HL-60/S4 treated with phorbol 12-myristate 13-acetate at 8.2 ng/mL for 4 days and 3 days (cell line): ENCODE data around the gene EPHA2.

ENCODE experiments used
- in situ Hi-C: fragments of 300-500 bp; cut with MboI; formaldehyde crosslinking; loops from 2 replicates; pipeline ENCODE4 v1.15.0; 2022; ENCODE audit warnings: low sequenced_read_pairs

Gene EPHA2

DNA sequence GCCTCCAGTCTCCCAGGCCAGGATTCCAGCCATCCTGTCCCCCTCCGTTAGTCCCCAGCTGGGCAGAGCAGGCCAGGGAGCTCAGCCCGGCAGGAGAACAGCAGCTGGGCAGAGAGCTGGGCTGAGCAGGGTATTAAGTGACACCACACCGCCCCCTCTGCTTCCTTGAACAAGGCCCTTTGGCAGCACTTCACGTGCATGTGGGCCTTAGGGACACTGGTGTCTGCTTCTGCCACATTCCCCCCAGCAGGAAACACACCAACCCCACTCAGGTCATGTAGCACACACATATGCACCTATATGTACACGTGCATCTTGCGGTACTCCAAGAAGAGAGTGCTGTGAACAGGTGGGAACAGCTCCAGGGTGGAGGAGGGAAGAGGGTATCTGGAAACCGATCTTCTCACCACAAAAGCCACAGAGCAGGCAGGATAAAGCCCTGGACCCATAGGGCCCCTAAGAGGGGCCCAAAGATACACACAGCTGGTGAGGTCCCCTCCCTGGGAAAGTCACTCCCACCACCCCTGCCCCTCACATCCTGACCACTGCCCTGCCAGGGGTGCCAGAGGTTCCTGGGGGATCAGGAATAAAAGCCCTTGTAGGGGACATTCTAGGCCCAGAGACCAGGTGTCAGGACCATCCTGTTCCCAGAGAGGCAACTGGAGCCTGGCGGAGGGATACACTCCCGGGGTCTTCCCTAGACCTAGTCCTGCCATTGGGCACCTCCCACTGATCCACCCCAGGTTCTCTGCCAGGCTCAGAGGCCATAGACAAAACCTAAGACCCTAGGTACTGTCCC lies 4.5 kb downstream of the EPHA2 start:
- in situ Hi-C loops, result no loop called here

DNA sequence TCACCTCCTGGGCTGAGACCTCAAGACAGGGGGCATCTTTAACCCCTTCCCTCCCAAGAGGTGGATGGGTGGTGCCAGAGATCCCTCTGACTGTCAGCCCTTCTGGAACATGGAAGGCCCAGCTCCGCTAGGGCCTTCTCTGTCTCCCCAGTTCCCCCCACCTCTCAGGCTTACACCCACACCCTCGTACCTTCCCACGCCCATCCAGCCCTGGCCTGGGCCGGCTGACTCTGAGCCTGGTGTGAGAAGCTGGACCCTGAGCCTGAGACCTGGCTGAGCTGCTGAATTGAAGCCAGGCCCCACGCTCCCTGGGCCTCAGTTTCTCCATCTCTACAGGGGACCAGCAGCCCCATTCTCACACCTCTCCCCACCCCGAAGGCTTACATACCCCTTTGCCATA lies 5.4 kb downstream of the EPHA2 start:
- in situ Hi-C loops, result no loop called here

DNA sequence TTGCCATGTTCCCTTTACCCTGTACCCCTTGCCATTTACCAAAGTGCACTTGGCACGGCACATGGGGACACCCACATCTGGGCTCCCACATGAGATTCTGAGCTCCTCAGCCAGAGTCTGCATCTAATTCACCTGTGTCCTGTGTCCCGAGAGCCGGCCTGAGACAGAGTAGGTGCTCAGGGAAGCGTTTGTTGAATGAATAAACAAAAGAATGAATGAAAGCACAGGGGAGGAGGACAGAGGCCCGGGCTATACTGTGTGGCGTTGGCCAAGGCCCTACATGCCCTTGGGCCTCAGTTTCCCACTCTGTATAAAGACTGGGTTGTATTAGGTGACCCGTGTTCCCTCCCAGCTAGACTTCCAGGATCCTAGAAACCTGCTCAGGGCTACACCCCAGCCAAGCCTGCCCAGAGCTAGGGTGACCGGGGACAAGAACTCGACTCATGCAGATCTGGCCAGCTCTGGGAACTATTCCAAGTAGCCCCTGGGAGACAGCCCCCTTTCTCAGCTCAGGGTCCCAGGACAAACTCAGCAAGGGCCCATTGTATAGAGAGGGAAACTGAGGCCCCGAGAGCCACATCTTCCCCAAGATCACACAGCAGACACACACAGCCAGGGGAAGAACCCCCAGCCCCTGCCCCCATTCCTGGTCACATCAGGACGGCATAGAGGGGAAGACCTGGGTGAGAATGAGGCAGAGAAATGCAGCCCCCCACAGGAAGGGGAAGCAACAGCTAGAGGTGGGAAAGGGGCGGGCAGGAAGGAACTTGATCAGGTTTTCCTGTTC lies 6.0 kb downstream of the EPHA2 start:
- in situ Hi-C loops, result no loop called here

DNA sequence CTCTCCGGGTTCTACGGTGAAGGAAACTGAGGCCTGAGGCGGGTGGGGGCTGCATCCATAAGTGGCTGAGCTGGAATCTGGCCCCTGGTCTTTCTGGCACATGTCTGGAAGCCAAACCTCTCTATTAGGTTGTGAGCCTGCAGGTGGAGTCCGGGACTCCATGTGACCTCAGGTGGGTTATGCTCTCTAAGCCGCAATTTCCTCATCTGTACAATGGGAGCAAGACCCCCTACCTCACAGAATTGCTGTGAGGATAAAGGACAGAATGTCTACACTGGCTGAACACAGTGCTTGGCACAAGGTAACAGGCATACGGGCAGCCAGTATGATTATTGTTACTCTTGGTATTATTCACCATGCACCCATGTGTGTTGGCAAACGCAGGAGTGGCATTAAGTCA lies 6.7 kb downstream of the EPHA2 start:
- in situ Hi-C loops, result no loop called here

DNA sequence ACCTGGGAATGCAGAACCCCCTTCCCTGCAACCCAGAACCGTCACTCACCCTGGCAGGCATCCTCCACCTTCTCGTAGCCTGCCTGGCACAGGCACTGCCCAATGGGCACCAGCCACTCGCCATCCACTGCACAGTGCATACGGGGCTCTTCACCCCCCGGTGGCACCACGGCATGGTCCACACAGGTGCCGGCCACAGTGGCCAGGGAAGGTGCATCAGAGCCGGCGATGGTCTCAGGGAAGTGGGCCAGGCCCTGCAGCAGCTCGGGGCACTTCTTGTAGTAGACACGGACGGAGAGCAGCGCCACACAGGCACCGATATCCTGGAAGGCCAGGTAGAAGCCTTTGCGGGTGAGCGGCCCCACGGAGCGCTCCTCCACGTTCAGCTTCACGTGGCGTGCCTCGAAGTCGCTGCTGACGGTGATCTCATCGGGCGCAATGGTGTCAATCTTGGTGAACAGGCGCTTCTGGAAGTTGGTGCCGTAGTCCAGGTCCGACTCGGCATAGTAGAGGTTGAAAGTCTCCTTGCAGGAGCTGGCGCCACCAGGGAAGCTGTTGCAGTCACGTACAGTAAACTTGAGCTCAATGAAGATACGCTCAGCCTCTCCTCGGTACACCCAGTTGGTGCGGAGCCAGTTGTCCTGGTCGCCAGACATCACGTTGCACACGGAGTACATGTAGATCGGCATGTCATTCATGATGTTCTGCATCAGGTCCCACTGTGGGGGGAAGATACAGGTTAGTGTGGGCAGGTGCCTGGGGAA lies 7.4 kb downstream of the EPHA2 start:
- in situ Hi-C loops, result no loop called here

DNA sequence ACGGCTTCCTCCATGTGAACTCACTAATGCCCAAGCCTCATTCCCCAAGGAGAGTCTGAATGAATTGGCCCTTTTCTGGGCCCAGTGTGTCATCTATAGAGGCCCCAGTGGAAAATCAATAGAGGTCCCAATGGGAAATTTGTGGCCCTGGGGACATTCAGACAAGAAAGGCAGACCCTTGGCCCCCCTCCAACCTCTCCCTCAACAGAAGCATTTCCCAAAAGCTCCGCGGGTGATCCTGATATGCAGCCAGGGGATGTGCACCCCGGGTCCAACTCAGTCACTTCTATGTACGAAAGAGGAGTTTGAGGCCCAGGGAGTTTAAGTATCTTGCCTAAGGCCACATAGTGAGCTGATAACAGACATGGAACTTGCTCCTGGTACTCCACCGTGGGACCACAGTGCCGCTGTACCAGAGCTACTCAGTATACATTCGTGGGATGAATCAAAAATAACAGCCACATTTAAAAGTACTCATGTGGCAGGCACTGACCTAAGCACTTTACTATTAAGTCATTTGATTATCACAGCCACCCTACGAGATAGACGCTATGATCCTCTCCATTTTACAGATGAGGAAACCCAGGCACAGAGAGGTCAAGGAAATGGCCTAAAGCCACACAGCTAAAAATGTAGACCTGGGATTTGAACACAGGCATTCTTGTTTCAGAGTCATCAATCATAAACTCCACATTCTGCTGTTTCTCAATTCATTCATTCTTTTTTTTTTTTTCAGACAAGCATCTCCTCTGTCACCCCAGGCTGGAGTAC lies 8.5 kb downstream of the EPHA2 start:
- in situ Hi-C loops, result no loop called here

DNA sequence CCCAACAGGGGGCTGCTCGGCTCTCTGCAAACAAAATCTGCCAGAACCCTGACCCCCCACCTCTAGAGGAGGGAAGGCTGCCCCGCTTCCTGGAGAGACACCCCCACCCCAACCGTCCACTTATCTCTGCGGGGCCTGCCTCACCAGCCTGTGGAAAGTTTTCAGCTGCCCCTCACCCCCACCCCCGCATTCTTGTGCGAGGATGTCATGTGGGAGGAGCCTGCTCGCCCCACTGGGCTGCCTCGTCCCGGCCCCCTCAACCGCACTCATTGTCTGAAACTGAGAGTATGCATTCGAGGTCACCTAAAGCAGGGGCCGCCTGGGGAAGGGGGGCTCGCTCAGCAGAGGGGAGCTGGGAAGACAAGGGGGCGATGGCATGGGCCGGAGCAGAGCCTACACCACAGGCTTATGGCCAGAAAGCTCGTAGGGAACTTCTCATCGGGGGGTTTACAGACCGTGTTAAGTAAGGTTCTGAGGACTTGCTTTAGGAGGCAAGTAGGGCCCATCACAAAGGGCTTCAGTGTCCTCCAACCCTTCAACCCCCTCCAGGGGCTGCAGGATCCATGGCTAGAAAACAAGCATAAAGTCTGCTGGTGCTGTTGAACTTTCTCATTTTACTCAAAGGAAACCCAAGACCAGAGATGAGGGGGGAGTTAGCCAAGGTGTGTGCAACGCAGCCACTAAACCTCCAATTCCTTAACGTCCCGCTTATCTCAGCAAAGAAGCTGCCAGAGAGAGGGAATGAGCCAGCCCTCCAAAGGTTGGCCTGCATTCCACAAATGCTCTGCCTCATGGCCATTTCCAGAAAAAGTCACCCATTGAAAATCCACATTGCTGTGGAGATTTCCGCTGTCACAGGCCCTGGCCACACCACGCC lies 9.4 kb downstream of the EPHA2 start:
- in situ Hi-C loops, result no loop called here

DNA sequence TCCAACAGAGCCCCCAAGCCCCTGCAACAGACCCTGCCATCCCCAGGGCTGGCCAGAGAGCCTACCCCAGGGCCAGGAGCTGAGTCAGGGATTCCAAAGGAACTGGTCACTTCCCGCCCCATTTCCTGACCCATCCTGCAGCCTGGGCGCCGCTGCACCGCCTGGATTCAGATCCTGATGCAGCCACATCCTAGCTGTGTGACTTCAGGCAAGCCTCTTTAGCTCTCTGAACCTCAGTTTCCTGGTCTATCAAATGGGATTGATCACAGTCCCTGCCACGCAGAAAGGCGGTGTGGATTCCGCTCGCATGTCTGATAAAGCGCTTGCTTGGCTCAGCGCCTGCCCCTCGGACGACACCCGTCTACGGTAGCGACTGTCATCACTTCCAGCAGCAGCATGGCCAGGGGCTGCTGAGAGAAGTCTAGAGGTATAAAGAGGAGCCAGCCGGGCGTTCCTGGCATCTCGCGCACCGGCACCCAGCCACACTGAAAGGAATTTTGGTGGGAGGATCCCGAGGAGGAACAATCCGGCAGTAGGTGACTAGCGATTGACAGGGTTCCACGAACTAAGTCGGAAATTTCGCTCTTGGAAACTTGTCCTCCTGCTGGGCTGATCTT lies 10.1 kb downstream of the EPHA2 start:
- in situ Hi-C loops, result no loop called here

DNA sequence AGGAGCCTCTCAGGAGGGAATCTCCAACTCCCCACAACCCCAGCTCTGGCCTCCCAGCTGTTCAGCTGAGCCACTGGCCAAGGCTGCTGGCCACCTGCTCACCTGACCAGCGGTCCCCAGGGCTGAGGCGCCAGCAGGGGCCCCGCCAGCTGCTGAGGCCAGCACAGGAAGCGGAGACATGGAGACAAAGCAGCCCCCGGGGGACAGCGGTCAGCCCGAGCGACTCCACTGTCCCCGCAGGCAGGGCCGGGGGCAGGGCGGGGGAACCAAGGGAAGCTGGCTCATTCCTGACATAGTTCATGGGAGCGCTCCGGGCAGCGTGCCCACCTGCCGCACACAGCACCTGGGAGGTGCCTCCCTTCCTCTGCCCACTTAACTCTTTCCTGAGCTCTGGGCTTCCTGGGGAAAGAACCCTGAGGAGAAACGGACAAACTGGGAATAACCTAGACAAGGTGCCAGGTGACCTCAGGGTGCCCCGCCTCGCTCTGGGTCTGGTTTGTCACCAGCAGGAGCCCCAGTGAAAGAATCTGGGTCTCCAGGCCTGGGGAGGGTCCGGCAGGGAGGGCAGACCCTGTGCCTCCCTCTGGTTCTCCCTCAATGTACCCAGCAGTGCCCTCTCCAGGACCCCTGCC lies 10.7 kb downstream of the EPHA2 start:
- in situ Hi-C loops, result no loop called here

DNA sequence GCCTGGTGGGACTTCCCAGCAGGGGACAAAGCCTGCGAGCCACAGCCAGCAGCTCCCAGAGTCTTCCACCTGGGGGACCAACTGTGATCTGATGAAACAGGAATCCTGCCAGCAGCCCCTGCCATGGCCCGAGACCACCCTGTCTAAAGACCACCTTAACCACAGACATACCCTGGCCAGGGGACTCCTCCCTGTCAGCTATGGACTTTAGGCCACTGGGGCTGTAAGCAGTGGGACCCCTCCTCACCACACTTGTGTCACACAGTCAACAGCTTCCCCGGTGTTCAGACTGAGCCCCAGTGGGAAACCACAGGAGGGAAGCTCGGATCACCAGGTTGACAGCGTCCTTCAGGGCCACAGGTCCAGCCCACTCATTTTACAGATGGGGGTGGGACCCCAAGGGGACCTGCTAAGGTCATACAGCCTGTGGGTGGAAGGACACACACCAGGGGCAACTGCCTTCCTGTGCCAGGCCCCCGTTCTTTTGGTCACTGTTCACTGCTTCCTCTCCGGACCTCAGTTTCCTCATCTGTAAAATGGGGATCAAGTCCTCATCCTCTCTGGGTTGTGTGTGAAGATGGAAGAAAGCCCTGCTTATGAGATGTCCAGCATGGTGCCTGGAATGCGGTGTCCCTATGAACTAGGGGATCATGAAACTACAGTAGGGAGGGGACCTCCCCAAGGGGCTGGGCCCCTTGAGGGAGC lies 11.4 kb downstream of the EPHA2 start:
- in situ Hi-C loops, result no loop called here

DNA sequence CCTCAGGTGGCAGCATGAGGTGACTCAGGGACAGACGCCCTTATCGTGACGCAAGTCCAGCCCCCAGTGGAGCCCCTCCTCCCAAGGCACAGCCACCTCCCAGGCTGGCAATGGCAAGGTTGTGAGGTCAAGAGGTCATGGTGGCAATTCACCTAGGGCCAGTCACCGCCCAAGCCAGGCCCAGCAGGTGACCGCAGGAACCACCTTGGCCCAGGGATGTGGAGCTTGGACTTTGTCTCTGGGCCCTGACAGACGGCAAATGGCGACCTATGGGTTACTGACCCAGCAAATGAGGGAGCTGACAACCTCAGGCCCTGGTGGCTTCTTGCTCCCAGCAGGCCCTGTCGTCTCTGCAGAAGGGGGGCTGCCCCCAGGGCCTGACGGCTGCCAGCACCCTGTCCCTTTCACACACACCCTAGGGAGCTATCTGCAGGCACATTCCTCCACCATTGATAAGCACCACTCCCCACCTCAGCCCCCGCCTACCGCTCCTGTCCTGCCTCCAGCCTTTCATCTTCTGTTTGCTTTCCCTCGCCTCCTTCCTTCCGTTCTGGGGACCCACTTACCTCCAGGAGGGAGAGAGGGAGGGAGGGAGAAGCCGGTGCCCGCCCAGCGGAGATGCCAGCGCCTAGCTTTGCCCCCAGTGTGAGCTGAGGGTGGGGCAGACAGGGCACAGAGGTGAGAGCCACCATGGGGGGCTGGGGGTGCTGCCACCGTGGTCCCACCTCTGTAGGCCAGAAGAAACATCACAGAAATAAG lies 12.1 kb downstream of the EPHA2 start:
- in situ Hi-C loops, result no loop called here

DNA sequence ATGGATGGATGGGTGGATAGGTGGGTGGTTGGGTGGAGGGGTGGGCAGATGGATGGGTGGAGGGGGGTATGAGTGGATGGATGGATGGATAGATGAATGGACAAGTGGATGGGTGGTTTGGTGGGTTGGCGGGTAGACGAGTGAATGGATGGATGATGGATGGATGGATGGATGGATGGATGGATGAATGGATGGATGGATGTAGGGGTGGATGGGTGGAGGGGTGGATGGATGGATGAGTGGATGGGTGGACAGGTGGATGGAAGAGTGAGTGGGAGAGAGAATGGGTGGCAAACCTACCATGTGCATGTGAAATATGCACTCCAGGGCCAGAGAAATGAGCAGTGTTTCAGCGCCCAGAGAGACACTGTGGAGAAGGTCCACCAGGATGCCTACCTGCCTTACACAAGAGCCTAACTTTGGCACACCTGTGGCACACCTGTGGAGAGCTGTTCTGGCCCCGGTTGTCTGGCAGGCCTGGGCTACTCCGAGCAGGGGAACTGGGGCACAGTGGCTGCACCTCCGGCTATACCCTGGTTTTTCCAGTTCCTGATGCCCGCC lies 12.8 kb downstream of the EPHA2 start:
- in situ Hi-C loops, result no loop called here

DNA sequence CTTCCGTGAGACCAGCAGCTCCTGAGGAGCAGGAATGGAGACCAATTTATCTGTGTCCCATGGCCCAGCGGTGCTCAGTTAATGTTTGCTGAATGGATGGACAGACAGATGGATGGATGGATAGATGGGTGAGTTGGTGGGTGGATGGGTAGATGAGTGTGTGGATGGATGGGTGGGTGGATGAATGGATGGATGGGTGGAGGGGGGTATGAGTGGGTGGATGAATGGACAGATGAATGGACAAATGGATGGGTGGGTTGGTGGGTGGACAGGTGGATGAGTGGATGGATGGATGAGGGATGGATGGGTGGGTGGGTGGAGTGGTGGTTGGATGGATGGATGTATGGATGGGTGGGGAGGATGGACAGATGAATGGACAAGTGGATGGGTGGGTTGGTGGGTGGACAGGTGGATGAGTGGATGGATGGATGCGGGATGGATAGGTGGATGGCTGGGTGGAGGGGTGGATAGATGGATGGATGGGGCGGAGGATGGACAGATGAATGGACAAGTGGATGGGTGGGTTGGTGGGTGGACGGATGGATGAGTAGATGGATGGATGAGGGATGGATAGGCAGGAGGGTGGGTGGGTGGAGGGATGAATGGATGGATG lies 13.4 kb downstream of the EPHA2 start:
- in situ Hi-C loops, result no loop called here

DNA sequence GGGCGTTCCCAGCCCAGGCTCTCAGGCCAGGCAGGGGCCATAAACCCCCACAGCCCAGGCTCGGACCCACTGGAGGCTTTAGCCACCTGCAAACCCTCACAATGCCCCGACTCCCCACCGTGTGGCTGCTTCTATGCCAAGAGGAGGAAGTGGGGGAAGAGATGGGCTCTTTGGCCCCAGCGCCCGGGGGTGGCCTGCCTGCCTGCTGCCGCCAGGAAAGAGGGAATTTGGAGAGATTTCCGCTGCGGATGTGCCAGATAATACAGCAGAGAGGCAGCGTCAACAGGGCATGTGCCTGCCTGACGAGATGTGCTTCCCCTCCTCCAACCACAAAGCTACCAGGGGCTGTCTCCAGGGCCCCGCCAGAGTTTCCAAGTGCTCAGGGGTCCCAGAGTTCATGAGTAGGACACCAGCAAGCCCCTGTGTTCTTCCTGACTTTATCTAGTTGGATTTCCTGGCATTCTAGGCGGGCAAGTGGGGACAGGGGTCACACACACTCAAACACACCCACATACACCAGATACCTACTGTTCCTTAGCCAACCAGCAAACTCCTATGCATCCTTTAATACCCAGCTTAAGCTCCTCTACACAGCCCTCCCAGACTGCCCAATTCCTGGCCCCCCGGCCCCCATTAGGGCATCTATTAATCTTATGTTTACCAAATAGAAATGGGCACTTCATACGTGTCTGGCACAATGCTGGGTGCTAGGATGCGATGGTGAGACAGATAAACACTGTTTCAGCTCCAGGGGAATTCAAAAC lies 14.1 kb downstream of the EPHA2 start:
- in situ Hi-C loops, result no loop called here

DNA sequence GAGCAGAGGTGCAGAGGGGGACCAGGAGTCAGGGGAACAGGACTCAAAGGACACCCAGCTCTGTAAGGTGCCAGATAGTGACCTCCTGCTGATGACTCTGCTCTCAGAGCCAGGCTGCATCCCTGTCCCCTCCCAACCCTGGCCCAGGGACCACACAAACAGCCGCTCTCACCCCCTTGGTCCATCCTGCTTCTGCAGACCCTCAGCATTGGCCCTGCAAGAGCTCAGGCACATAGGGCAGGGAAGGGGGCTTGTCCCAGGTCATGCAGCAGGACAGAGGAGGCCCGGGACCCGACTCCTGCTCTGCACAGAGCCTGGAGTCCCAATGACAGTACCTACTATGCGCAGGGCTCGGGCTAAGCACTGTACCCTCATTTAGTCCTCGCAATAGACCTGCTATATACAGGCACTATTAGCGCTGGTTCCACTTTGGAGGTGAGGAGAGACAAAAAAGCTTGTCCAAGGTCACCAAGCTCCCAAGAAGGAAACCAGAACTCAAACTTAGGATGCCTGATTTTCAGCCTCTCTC lies 15.7 kb downstream of the EPHA2 start:
- in situ Hi-C loops, result no loop called here

DNA sequence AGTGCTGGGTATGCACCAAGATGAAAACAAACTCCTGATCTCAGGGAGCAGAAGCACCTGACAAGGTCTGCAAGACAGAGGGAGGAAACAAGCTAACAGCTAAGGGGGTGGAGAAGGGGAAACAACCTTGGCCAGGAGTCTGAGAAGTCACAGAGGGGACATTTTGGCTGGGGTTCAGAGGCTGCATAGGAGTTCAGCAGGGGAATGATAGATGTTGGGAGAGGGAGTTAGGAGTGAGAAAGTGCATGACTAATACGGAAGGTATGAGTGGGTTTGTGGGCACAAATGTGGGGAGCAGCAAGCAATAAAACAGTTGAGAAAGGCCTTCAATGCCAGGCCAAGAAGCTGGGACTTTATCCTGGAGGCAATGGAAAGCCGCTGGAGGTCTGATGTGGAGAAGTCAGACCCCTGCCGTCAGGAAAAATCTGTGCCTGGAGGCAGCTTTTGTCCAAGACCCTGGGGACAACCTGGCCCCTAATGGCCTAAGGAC lies 16.4 kb downstream of the EPHA2 start:
- in situ Hi-C loops, result no loop called here
